ENCODE data around the gene CABP1. TPM values are rescaled to one million over a fixed set of nuclear protein-coding genes. Genes with fewer than 3 reads are reported as not detected.

CABP1 gene
- total and polyA plus RNA-seq, 2 of the 13 experiments (the other 11 are each of a cell fraction or from before 2014, with no cell fraction given), result not detected

DNA sequence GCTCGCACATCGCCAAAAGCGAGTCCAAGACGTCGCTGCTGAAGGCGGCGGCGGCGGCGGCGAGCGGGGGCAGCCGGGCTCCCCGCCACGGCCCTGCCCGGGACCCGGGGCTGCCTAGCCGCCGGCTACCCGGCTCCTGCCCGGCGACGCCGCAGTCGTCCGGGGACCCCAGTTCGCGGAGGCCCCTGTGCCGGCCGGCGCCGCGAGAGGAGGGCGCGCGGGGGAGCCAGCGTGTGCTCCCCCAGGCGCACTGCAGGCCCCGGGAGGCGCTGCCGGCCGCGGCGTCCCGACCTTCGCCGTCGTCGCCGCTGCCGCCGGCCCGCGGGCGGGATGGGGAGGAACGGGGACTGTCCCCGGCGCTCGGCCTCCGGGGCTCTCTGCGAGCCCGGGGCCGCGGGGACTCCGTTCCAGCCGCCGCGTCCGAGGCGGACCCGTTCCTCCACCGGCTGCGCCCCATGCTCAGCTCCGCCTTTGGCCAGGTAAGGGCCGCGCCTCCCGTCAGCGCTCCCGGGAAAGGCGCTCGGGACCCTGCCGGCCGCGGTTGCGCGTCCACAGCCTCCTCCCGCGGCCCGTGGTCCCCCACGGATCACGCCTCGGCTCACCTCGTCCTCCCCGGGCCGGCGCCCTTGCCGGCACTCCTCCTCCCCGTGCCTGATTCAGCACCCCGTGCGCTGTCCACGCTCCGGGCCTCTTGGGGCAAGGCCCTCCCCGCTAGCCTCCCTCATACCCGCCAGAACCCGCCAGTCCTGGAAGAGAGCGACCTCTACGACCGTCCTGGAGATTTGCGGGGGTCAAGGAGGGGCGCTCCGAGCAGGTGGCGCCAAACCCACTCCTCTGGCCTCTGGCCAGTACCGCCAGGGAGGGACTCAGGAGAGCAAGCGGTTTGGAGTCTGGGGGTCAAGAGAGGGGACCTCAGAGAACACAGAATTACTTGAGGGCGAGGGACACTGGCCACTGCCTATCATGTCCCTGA is 721 bp downstream of the CABP1 start (continued):
- no peak for TF ChIP-seq PCBP2 (optimal IDR thresholded peaks at IDR 0.05; ENCODE audit: low read depth, low read length, poor library complexity, severe bottlenecking)
- no peak for TF ChIP-seq U2AF1 (optimal IDR thresholded peaks at IDR 0.05; ENCODE audit: low read depth, low read length)
- TF ChIP-seq ZNF235 (CRISPR knock-in tag; IDR thresholded peaks at IDR 0.05; ENCODE audit: borderline replicate concordance), result no peak
- TF ChIP-seq MAFG (CRISPR knock-in tag; IDR thresholded peaks at IDR 0.05), result no peak
- TF ChIP-seq, protein P1, sequence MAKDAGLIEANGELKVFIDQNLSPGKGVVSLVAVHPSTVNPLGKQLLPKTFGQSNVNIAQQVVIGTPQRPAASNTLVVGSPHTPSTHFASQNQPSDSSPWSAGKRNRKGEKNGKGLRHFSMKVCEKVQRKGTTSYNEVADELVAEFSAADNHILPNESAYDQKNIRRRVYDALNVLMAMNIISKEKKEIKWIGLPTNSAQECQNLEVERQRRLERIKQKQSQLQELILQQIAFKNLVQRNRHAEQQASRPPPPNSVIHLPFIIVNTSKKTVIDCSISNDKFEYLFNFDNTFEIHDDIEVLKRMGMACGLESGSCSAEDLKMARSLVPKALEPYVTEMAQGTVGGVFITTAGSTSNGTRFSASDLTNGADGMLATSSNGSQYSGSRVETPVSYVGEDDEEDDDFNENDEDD (CRISPR knock-in tag; IDR thresholded peaks at IDR 0.05; ENCODE audit: borderline replicate concordance), result no peak
- TF ChIP-seq ZNF547 (CRISPR knock-in tag; IDR thresholded peaks at IDR 0.05), result no peak
- no peak for TF ChIP-seq ZNF616 (CRISPR knock-in tag; IDR thresholded peaks at IDR 0.05; ENCODE audit: low read depth)
- TF ChIP-seq ZNF251 (CRISPR knock-in tag; IDR thresholded peaks at IDR 0.05), result no peak
- TF ChIP-seq, protein P2, sequence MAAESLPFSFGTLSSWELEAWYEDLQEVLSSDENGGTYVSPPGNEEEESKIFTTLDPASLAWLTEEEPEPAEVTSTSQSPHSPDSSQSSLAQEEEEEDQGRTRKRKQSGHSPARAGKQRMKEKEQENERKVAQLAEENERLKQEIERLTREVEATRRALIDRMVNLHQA (CRISPR knock-in tag; IDR thresholded peaks at IDR 0.05), result no peak
- TF ChIP-seq EED (CRISPR knock-in tag; IDR thresholded peaks at IDR 0.05), result no peak
- no peak for TF ChIP-seq ZNF615 (CRISPR knock-in tag; IDR thresholded peaks at IDR 0.05; ENCODE audit: borderline replicate concordance)
- TF ChIP-seq, protein P3, sequence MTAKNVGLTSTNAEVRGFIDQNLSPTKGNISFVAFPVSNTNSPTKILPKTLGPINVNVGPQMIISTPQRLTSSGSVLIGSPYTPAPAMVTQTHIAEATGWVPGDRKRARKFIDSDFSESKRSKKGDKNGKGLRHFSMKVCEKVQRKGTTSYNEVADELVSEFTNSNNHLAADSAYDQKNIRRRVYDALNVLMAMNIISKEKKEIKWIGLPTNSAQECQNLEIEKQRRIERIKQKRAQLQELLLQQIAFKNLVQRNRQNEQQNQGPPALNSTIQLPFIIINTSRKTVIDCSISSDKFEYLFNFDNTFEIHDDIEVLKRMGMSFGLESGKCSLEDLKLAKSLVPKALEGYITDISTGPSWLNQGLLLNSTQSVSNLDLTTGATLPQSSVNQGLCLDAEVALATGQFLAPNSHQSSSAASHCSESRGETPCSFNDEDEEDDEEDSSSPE (CRISPR knock-in tag; IDR thresholded peaks at IDR 0.05), result no peak
- no peak for TF ChIP-seq ZNF34 (CRISPR knock-in tag; IDR thresholded peaks at IDR 0.05; ENCODE audit: borderline replicate concordance)
- TF ChIP-seq ZNF75D (CRISPR knock-in tag; IDR thresholded peaks at IDR 0.05; ENCODE audit: borderline replicate concordance), result no peak
- TF ChIP-seq NR3C1 (CRISPR knock-in tag; IDR thresholded peaks at IDR 0.05), result no peak
- TF ChIP-seq, protein P4, sequence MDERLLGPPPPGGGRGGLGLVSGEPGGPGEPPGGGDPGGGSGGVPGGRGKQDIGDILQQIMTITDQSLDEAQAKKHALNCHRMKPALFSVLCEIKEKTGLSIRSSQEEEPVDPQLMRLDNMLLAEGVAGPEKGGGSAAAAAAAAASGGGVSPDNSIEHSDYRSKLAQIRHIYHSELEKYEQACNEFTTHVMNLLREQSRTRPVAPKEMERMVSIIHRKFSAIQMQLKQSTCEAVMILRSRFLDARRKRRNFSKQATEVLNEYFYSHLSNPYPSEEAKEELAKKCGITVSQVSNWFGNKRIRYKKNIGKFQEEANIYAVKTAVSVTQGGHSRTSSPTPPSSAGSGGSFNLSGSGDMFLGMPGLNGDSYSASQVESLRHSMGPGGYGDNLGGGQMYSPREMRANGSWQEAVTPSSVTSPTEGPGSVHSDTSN (CRISPR knock-in tag; IDR thresholded peaks at IDR 0.05), result no peak
- no peak; the same call in 1 of the 2 replicates for TF ChIP-seq PHF8 (CRISPR knock-in tag; IDR thresholded peaks at IDR 0.05)
- TF ChIP-seq ZNF101 (CRISPR knock-in tag; IDR thresholded peaks at IDR 0.05; ENCODE audit: borderline replicate concordance, low read depth), result no peak
- no peak for TF ChIP-seq ZSCAN9 (CRISPR knock-in tag; IDR thresholded peaks at IDR 0.05; ENCODE audit: borderline replicate concordance)
- TF ChIP-seq GZF1 (CRISPR knock-in tag; IDR thresholded peaks at IDR 0.05), result no peak
- no peak for TF ChIP-seq CHD2 (IDR thresholded peaks at IDR 0.05; ENCODE audit: low read depth, low read length)
- no peak for TF ChIP-seq ZNF343 (CRISPR knock-in tag; IDR thresholded peaks at IDR 0.05)
- no peak for TF ChIP-seq ZNF180 (CRISPR knock-in tag; IDR thresholded peaks at IDR 0.05; ENCODE audit: borderline replicate concordance, low read depth)
- TF ChIP-seq BCL6 (CRISPR knock-in tag; IDR thresholded peaks at IDR 0.05), result peak; percentile 78
- TF ChIP-seq ARID2 (CRISPR knock-in tag; IDR thresholded peaks at IDR 0.05; ENCODE audit: borderline replicate concordance), result no peak
- no peak for TF ChIP-seq HOXA7 (CRISPR knock-in tag; IDR thresholded peaks at IDR 0.05)
- TF ChIP-seq NFRKB (IDR thresholded peaks at IDR 0.05), result no peak
